Middle frontal gyrus (tissue), 1 donor: ENCODE measurements around the gene DZIP1.

Experiments
- DNase-seq: peaks from one replicate; pipeline ENCODE4 v3.0.0-alpha.2; 2015; ENCODE audit warnings: low spot score; ENCODE audit errors: extremely low spot score

Gene DZIP1

DNA sequence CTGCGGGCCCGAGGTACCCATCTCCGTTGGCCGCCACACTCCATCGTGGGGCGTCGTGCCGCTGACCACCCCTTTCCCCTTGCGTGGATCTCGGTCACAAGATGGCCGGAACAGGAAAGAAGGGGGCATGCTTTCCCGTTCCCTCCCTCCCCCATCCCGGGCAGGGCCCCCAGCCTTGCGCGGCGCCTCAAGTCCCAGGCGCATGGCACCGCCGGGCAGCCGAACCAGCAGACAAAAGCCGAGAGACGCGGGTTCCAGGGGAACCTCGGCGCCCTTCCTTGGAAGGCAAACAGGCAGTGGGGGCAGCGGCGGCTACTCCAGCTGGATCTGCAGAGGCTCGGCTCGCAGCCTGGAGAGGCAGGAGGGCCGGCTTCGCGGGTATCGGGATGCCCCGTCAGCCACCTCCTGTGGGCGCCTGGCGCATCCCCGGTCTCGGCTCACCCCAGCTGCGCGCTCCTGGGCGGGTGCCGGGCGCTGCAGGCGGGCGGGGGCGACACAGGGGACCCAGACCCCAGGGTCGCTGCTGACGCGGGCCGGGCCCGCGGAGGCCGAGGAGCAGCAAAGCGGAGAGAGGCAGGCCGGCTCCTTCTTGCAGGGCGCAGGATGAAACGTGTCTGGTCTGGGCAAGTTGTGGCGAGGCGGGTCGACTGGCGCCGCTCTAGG lies 439 bp downstream of the DZIP1 start:
- no peak for DNase-seq

- no peak for DNase-seq
Measured at GRCh38 chr13:95643571-95643935, 953 bp downstream of the DZIP1 start.

DNA sequence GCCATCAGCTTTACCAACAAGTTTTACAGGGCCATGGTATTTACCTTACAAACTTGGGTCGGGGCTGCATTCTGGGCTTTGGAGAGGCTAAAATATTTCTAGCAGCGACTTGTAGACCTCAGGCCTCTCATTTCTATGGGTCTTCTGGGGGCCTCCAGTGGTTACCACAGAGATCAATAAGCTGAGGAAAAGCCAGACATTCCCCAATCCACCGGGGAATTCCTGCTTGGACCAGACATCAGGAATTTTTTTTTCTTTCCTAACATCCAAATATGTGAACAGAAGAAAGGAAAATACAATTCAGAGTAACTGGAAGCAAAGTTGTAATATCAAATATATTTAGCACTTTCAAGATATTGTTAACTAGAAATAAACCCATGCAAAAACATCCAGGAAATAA lies 1.5 kb downstream of the DZIP1 start:
- no peak for DNase-seq

- DNase-seq: no peak
Measured at GRCh38 chr13:95642028-95642621, 2.4 kb downstream of the DZIP1 start.

GRCh38 chr13:95641291-95642027 lies 3.0 kb downstream of the DZIP1 start:
- DNase-seq: no peak

GRCh38 chr13:95636853-95637252 lies 7.7 kb downstream of the DZIP1 start:
- no peak for DNase-seq

GRCh38 chr13:95630593-95630992 lies 13.9 kb downstream of the DZIP1 start:
- no peak for DNase-seq

- DNase-seq: no peak
Measured at GRCh38 chr13:95629071-95629470, 15.4 kb downstream of the DZIP1 start.

- DNase-seq: no peak
Measured at GRCh38 chr13:95628488-95628887, 16.0 kb downstream of the DZIP1 start.

DNA sequence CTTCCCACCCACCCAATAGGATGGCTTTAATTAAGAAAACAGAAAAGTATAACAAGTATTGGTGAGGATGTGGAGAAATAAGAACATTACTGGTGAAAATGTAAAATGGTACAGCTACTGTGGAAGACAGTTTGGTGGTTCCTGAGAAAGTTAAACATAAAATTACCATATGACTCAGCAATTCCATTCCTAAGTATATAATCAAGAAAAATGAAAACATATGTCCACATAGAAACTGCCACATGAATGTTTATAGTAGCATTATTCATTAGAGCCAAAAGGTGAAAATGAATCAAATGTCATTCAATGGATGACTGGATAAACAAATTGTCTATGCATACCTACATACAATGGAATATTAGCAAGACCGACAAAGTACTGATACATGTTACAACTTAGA lies 16.9 kb downstream of the DZIP1 start:
- DNase-seq: no peak

- no peak for DNase-seq
Measured at GRCh38 chr13:95626768-95627167, 17.7 kb downstream of the DZIP1 start.

DNA sequence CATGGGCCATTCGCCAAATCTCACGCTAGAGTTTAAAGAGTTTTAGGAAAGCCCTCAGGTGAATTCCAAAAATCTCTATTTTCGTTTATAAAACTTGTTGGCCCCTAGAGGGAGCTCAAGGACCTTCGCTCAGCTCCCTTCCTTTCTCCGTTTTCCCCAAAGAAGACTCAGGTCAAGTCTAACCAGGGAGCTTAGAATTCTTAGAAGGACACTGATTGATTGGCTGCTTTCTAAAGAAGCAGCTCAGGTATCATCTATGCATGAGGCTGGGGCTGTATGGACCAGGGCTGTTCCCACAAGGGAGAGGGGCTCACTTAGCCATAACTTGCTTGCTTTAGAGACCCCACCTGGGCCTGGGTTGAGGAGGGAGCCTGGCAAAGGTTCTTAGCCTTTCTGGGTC lies 20.5 kb downstream of the DZIP1 start:
- DNase-seq: no peak

DNA sequence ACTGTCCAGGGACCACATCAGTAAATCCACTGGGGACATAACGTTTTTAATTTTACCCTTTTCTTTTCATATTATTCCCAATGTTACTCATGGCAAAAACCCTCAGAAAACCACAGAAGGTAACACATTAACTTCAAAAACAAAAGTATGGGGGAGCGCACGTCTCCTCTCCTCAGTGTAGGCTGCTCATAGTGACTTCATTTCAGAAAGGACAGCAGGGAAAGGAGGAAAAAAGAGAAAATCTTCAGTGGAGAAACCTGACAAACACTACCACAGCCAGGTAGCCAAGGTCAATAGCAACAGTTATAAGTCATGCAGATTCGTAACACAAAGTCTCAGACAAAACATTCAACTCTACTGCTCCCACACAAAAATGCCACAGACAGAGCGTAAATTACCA lies 21.4 kb downstream of the DZIP1 start:
- DNase-seq: no peak

GRCh38 chr13:95620825-95621498 lies 23.5 kb downstream of the DZIP1 start:
- DNase-seq: no peak

GRCh38 chr13:95620030-95620824 lies 24.3 kb downstream of the DZIP1 start:
- no peak for DNase-seq

- DNase-seq: no peak
Measured at GRCh38 chr13:95615539-95615938, 29.0 kb downstream of the DZIP1 start.

GRCh38 chr13:95614641-95615245 lies 29.8 kb downstream of the DZIP1 start:
- no peak for DNase-seq

DNA sequence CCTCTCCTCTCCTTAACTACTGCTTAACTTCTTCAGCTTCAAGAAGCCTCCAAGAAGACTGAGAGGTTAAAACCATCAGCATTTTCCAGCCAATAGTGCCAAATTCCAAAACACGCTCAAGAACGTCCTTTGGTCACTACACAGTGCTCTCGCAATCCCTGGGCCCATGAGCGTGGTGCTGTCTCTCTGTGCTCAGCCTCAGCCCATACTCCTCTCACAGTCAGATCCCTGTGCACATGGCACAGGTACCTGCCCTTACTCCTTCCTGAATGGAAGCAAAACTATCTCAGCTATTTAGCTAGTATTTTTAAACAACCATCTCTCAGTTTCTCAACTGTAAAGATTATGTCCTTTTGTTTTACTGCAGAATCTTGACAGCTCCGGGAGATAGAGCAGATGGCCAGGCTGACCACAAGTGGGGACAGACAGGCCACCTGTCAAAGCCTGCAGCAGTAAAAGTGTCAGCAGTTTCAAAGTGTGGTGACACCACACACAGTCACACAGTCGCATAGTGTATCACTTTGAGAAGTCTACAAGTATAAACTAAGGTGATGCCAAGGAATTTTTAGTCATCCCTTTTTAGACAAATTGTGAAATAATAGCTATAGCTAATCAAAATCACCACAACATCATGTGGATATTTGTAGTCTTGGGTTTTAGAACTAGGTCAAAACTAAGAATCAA lies 35.7 kb downstream of the DZIP1 start:
- DNase-seq: no peak

- no peak for DNase-seq
Measured at GRCh38 chr13:95607366-95607765, 37.1 kb downstream of the DZIP1 start.

- no peak for DNase-seq
Measured at GRCh38 chr13:95605448-95606125, 38.9 kb downstream of the DZIP1 start.
